Measurements from ENCODE around the gene RBM33.

The RBM33 gene

DNA sequence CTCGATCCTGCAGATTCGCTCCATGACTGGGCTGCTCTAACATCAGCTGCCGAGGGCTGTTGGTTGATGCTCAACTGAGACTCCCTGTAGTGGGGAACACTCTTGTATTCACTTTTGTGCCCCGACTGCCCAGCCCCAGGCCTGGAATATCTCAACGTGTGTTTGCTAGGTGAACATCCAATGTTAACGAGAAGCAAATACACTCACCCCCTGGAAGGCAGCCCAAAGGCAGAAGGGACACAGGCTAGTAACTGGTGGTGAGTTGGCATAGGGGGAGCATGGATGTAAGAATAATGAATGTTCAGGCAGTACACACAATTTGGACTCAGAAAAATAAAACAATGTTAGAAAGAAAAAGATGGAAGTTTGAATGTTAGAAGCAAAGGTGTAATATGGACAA, 24.0 kb upstream of the RBM33 start:
- Histone ChIP-seq H3K9ac (ENCODE audit: low read length) (no peak overlapping the region), H3F3A (ENCODE audit: insufficient read depth, low read length) (no peaks in the 10 kb centered on the region), H3K4me2 (ENCODE audit: low read length) (no peak overlapping the region), H3K9me2 (ENCODE audit: low read depth, low read length) (no peaks in the 10 kb centered on the region), H3K36me3 (ENCODE audit: insufficient read depth, low read length) (no peaks in the 10 kb centered on the region), H3K79me2 (ENCODE audit: insufficient read depth, low read length) (no peaks in the 10 kb centered on the region), H3K27ac (ENCODE audit: low read depth, low read length, poor library complexity, severe bottlenecking) (no peak overlapping the region), H3K4me1 (ENCODE audit: insufficient read depth, low read length, severe bottlenecking) (no peaks in the 10 kb centered on the region), H3K4me3 (ENCODE audit: low read depth, low read length, poor library complexity, severe bottlenecking) (no peak overlapping the region), H4K20me1 (ENCODE audit: insufficient read depth, low read length) (no peaks in the 10 kb centered on the region), H3K27me3 (ENCODE audit: insufficient read depth, low read length) (peaks cover 13% of the 10 kb centered on the region), H2AFZ (ENCODE audit: low read length) (no peak overlapping the region), H3K9me3 (ENCODE audit: low read length) (no peaks in the 10 kb centered on the region)
- TF ChIP-seq EZH2 (IDR thresholded peaks at IDR 0.05; ENCODE audit: borderline replicate concordance, low read length): no peak
- TF ChIP-seq CTCF (IDR thresholded peaks at IDR 0.05; ENCODE audit: low read length): no peak

DNA sequence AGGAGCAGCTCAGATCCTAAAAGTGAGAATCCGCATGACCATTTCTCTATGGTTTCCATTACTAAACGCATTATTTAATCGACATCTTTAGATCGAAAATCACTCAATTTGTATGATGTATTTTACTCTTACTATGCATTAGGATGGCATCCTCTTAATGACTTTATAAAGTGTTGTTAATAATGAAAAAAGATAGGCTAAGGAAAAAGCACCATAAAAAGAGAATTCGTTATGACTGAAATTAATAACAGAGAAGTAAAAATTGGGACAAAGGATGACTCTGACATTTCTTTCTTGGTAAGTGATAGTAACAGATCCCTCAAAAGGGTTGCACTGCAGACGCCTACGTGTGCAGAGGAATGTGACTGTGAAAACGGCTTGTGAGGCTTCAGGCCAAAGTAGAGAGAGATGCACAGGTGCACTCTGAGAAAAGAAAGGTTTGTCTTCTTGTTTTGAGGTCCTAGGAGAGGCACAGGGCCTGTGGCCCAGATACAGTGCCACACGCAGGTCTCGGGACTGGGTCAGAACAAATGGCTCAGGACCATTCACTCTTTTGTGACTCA, 23.0 kb upstream of the RBM33 start:
- Histone ChIP-seq H3K27ac (ENCODE audit: low read depth, low read length, poor library complexity, severe bottlenecking) (no peak overlapping the region), H3K4me3 (ENCODE audit: low read depth, low read length, poor library complexity, severe bottlenecking) (no peak overlapping the region), H3K27me3 (ENCODE audit: insufficient read depth, low read length) (peaks cover 13% of the 10 kb centered on the region), H3K4me1 (ENCODE audit: insufficient read depth, low read length, severe bottlenecking) (no peaks in the 10 kb centered on the region), H3K9ac (ENCODE audit: low read length) (no peak overlapping the region), H3K4me2 (ENCODE audit: low read length) (no peak overlapping the region), H2AFZ (ENCODE audit: low read length) (no peak overlapping the region), H3K36me3 (ENCODE audit: insufficient read depth, low read length) (no peaks in the 10 kb centered on the region), H4K20me1 (ENCODE audit: insufficient read depth, low read length) (no peaks in the 10 kb centered on the region), H3K9me2 (ENCODE audit: low read depth, low read length) (no peaks in the 10 kb centered on the region), H3F3A (ENCODE audit: insufficient read depth, low read length) (no peaks in the 10 kb centered on the region), H3K79me2 (ENCODE audit: insufficient read depth, low read length) (no peaks in the 10 kb centered on the region), H3K9me3 (ENCODE audit: low read length) (no peaks in the 10 kb centered on the region)
- TF ChIP-seq EZH2 (IDR thresholded peaks at IDR 0.05; ENCODE audit: borderline replicate concordance, low read length) (no peak), CTCF (IDR thresholded peaks at IDR 0.05; ENCODE audit: low read length) (no peak)

DNA sequence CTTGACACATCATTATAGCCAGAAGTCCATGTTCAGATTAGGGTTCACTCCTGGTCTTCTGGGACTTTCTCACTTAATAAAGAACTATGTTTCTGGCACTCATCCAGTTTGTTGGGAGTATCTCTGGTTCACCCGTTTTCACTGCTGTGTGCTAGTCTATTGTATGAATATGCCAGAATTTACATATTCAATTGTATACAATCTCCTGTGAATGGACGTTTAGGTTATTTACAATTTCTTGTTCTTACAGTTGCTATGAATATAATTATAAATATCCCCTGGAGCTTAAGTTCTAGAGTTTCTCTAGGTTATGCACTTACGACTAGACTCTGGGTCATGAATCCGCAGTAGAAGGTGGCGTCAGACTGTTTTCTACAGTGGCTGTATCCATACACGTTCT, 20.0 kb upstream of the RBM33 start:
- Histone ChIP-seq H3K27me3 (ENCODE audit: insufficient read depth, low read length) (peaks cover 13% of the 10 kb centered on the region), H3K27ac (ENCODE audit: low read depth, low read length, poor library complexity, severe bottlenecking) (no peak overlapping the region), H3K79me2 (ENCODE audit: insufficient read depth, low read length) (no peaks in the 10 kb centered on the region), H3K9ac (ENCODE audit: low read length) (no peak overlapping the region), H3F3A (ENCODE audit: insufficient read depth, low read length) (no peaks in the 10 kb centered on the region), H2AFZ (ENCODE audit: low read length) (no peak overlapping the region), H3K4me1 (ENCODE audit: insufficient read depth, low read length, severe bottlenecking) (no peaks in the 10 kb centered on the region), H3K9me3 (ENCODE audit: low read length) (peaks cover 7% of the 10 kb centered on the region), H4K20me1 (ENCODE audit: insufficient read depth, low read length) (no peaks in the 10 kb centered on the region), H3K36me3 (ENCODE audit: insufficient read depth, low read length) (no peaks in the 10 kb centered on the region; the same call in 1 of the 2 replicates), H3K4me2 (ENCODE audit: low read length) (no peak overlapping the region), H3K9me2 (ENCODE audit: low read depth, low read length) (no peaks in the 10 kb centered on the region), H3K4me3 (ENCODE audit: low read depth, low read length, poor library complexity, severe bottlenecking) (no peak overlapping the region)
- TF ChIP-seq EZH2 (IDR thresholded peaks at IDR 0.05; ENCODE audit: borderline replicate concordance, low read length): no peak

DNA sequence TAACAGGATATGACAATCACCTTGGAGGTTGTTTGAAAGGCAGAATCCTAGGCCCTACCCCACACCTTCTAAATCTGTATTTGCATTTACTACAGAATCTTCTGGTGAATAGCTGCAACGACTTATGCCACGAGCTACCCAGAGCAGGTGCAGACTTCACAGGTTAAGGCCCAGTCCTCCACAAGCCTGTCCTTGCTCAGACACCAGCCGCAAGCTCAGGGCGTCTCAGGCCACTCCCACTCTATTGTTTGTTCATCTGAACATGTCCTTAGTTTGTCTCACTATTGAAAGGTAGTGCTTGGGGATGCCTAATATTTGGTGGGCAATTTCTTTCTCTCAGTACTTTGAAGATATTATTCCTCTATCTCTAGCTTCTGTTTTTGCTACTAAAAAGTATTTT, 18.9 kb upstream of the RBM33 start:
- Histone ChIP-seq H3K79me2 (ENCODE audit: insufficient read depth, low read length) (no peaks in the 10 kb centered on the region), H3K27ac (ENCODE audit: low read depth, low read length, poor library complexity, severe bottlenecking) (no peak overlapping the region), H4K20me1 (ENCODE audit: insufficient read depth, low read length) (no peaks in the 10 kb centered on the region), H3K9ac (ENCODE audit: low read length) (no peak overlapping the region), H3F3A (ENCODE audit: insufficient read depth, low read length) (no peaks in the 10 kb centered on the region), H3K9me2 (ENCODE audit: low read depth, low read length) (no peaks in the 10 kb centered on the region), H3K4me1 (ENCODE audit: insufficient read depth, low read length, severe bottlenecking) (no peaks in the 10 kb centered on the region), H3K4me2 (ENCODE audit: low read length) (no peak overlapping the region), H3K36me3 (ENCODE audit: insufficient read depth, low read length) (no peaks in the 10 kb centered on the region; the same call in 1 of the 2 replicates), H3K27me3 (ENCODE audit: insufficient read depth, low read length) (peaks cover 13% of the 10 kb centered on the region), H3K4me3 (ENCODE audit: low read depth, low read length, poor library complexity, severe bottlenecking) (no peak overlapping the region), H3K9me3 (ENCODE audit: low read length) (peaks cover 12% of the 10 kb centered on the region), H2AFZ (ENCODE audit: low read length) (no peak overlapping the region)
- no peak for TF ChIP-seq EZH2 (IDR thresholded peaks at IDR 0.05; ENCODE audit: borderline replicate concordance, low read length)
- TF ChIP-seq CTCF (IDR thresholded peaks at IDR 0.05; ENCODE audit: low read length): no peak
